GM12865 (cell line): ENCODE results near the gene OR2AG2.
"Not testable (repeated sequence)": the region's sequence is repeated elsewhere in the genome, so short reads cannot be mapped to it uniquely, and the experiment has no call there.

Experiments used
- DNase-seq: peaks from one replicate; pipeline ENCODE4 v3.0.0; 2010; ENCODE audit warnings: low read depth
- H3K4me3 ChIP-seq: 2 replicates; pipeline ENCODE4 v1.5.1; 2011; ENCODE audit warnings: mild to moderate bottlenecking, low read depth, low read length, control low read depth
- TF ChIP-seq, protein P1 (sequence below): IDR thresholded peaks from 2 replicates; pipeline ENCODE4 v1.5.1; 2011; ENCODE audit warnings: low read length, control low read depth, low read depth, inconsistent platforms; ENCODE audit not compliant: insufficient read depth; ENCODE audit errors: missing control alignments

OR2AG2 gene, protein sequence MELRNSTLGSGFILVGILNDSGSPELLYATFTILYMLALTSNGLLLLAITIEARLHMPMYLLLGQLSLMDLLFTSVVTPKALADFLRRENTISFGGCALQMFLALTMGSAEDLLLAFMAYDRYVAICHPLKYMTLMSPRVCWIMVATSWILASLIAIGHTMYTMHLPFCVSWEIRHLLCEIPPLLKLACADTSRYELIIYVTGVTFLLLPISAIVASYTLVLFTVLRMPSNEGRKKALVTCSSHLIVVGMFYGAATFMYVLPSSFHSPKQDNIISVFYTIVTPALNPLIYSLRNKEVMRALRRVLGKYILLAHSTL

DNA sequence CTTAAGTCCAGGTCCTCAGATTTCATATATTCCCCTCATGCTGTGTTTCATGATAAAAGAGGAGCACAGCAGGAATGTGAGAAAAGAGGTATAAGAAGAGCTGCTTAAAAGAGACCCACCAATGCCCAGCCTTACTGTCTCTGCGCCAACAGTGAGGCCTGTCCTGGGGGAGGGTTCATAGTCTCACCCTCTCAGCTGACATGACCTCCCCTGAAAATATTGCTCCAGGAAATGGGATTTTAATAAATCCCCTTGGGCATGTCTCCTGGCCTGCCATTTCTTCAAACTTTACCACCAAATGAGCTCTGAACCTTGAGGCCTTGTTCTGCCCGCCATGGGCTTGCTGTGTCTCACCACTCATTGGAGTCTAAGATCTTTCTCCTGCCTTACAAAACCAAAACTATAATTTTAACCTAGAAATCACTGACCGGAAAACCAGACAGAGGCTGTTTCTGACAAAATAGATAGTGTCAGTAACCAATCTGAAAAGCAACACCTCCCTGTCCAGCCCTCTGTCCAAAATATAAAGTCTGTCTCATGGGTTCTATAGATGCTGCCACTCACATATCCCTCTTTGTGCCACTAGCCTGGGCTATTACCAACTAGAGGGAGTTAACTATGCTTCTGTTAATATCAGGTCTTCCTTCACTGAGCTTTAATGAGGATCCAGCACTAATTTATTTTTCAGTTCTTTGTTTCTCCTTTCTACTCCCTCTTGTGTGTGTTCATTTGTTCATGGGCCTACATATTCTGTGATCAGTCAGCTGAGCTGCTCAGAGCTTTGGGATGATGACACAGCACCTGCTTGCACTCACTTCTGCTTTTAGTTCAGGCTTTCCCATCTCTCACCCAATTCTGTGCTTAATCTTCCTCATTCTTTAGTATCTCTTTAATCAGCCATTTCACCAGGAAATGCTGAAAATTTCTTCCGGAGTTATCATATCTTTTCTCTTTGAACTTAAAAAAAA, at the start of gene OR2AG2:
OR2AG2 (minus strand) TSS at position 51 of the 968 bp plus-strand sequence. CDS start 3,019 bp downstream, outside the sequence.
- H3K4me3 ChIP-seq: no peak within 1 kb of the TSS
- TF ChIP-seq, protein P1, sequence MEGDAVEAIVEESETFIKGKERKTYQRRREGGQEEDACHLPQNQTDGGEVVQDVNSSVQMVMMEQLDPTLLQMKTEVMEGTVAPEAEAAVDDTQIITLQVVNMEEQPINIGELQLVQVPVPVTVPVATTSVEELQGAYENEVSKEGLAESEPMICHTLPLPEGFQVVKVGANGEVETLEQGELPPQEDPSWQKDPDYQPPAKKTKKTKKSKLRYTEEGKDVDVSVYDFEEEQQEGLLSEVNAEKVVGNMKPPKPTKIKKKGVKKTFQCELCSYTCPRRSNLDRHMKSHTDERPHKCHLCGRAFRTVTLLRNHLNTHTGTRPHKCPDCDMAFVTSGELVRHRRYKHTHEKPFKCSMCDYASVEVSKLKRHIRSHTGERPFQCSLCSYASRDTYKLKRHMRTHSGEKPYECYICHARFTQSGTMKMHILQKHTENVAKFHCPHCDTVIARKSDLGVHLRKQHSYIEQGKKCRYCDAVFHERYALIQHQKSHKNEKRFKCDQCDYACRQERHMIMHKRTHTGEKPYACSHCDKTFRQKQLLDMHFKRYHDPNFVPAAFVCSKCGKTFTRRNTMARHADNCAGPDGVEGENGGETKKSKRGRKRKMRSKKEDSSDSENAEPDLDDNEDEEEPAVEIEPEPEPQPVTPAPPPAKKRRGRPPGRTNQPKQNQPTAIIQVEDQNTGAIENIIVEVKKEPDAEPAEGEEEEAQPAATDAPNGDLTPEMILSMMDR: no peak
- DNase-seq: peak; percentile 62

DNA sequence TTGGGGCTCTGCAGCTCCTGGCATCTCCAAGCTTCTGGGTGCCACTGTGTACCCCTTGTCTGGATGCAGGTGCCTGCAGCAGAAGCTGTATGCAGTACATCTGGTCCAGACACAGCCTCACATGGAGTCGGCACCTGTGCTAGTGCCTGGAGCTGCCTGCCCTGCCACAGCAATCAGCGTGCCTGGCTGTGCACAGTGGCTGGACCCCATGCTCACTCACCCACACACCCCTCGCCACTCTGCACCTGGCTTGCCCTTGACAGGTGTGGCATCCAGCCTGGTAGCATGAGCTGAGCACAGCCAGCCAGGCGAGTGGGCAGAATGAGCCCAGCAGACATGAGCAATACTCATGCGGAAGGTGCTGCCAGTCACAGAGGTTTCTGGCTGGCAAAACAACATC, 47.2 kb upstream of the OR2AG2 start:
- TF ChIP-seq, protein P1: no peak
- DNase-seq: no peak
- H3K4me3 ChIP-seq: no peak overlapping the region

DNA sequence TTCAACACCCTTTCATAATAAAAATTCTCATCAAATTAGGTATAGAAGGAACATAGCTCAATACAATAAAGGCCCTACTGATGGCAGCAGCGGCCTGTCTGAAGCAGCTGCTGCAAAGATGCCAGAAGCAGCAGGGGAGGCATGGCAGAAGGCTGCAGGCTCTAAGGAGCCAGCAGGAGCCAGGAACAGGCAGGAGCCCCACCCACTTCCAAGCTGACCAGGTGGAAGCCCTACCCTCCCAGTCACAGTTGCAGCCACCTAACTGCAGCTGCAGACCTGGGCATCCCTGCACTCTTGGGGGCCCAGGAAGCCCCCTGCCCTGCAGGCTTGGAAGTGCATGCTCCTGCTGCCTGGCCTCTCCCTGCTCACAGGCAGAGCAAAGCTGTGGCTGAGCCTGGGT, 45.9 kb upstream of the OR2AG2 start:
- TF ChIP-seq, protein P1: no peak
- H3K4me3 ChIP-seq: no peak overlapping the region
- DNase-seq: no peak

DNA sequence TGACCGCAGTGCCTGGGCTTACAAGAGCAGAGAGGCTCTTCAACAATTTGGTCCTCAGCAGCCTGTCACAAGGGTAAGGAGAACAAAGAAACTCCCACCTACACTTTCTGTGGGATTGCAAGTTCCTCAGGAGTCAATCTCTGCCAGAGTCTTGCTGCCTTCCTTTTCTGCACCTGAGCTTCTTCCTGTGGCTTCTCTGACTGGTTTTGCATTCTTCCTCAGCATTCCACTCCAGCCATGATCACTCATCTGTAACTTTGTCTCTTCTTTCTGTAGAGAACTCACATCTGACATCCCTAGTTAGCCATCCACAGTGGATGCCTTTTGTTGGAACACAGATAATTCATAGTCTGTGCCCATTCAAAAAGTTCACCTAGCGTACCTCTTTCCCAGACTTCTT, 41.9 kb upstream of the OR2AG2 start:
- TF ChIP-seq, protein P1: no peak
- no peak for DNase-seq

DNA sequence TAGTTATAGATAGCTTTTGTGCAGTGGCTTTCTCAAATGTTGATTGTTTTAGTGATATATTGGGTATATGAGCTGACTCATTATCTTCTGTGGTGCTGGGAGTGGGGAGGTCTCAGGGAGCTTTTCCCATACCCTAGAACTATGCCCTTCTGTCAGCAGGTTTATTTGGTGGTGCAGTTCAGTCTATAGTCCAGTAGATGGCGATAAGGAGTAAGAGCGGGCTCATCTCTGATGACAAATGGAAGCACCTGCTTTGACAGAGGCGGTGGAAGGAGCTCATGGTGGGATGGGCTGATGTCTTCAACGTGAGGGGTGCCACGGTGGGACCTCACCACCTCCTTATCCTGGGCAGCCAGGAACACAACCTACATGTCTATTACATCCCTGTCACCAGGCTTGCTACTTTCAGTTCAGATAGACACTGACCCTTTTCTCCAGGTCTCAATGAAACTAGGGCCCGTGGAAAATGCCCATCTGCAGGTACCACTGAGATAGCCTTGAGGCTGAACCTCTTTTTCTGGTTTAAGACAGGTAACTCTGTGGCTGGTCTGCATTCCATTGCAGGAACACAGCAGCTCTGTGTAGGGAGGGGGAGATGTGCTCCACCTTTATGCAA, 40.7 kb upstream of the OR2AG2 start:
- TF ChIP-seq, protein P1: peak; percentile 97
- no peak overlapping the region for H3K4me3 ChIP-seq
- DNase-seq: peak; percentile 68

More for the DNA sequence above, 41.9 kb upstream of the OR2AG2 start:
- no peak overlapping the region for H3K4me3 ChIP-seq

DNA sequence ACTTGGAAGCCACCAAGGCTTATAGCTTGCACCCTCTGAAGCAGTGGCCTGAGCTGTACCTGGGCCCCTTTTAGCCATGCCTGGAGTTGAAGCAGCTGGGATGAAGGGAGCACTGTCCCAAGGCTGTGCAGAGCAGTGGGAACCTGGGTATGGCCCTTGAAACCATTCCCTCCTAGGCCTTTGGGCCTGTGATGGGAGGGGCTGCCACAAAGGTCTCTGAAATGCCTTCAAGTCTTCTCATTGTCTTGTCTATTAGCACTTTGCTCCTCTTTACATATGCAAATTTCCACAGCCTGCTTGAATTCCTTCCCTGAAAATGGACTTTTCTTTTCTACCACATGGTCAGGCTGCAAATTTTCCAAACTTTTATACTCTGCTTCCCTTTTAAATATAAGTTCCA, 29.3 kb upstream of the OR2AG2 start:
- DNase-seq, H3K4me3 ChIP-seq: not testable (repeated sequence)

DNA sequence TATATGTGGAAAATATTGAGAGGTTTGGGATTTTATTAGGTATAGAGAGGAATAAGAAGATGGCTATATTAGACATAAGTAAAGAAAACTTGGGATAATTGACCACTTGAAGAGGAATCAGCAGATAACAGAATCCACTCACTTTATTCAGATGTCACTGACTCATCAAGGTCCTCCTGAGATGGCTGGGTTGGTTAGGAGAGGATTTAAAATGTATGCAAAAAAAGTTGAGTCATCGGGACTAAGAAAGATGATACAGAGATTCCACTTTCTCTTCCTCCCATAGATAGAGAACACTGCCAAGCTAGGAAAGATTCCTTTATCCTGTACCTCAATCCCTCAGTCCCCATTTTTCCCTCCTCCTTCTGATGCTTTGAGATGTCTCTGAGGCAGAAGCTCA, 27.6 kb upstream of the OR2AG2 start, which contains the start of gene OR6A2:
OR6A2 (minus strand) TSS at position 288 of the 400 bp plus-strand sequence. CDS start 3,981 bp downstream, outside the sequence.
- no peak within 1 kb of the TSS for H3K4me3 ChIP-seq
- TF ChIP-seq, protein P1: no peak
- no peak for DNase-seq
